GM11168 (cell line): ENCODE data around the gene PITX2.

Source experiments
- in situ Hi-C: fragments of 300-500 bp; cut with MboI; formaldehyde crosslinking; loops from one replicate; pipeline ENCODE4 v1.12.0; 2022; ENCODE audit warnings: low sequenced_read_pairs; ENCODE audit not compliant: unreplicated experiment

PITX2 gene

GRCh38 chr4:110626532-110627153 is 3.8 kb upstream of the PITX2 start:
- in situ Hi-C loops = loop anchor here (25.0 kb wide), 3 partner anchors 336 to 1011 kb away; no protein-coding TSS in a partner anchor

DNA sequence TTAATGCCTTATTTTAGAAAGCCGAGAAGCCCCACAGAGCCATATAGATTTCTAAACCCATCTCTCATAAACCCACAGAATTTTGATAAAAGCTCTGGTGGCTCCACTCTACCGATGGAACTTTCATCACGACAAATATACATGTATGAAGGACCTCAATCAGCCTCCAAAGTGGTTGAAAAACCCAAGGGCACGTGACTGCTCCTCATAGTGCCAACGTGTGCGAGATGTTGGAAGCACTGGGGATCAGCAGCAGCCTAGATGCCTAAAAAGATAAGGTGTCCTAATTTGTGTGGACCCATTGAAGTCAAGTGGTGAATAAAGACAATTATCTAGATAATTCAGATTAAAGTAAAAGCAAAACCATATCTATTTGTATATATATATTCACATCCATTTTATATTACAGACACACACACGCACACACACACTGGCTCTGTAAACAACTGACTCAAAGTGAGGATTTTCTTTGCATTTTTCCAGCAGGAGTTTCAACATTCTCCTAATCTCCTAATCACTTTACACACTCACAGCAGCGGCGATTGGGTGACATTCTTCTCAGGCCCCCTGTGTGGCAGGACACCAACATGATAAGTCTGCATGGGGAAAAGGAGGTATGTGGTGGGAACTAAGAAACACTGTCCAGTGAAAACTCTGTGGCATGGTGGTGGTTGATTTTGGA is 2.8 kb upstream of the PITX2 start:
- in situ Hi-C loops = loop anchor here (25.0 kb wide), 3 partner anchors 337 to 1012 kb away; no protein-coding TSS in a partner anchor

- in situ Hi-C loops = loop anchor here (25.0 kb wide), 3 partner anchors 337 to 1012 kb away; no protein-coding TSS in a partner anchor
These were observed 2.1 kb upstream of the PITX2 start for GRCh38 chr4:110624904-110625494.

DNA sequence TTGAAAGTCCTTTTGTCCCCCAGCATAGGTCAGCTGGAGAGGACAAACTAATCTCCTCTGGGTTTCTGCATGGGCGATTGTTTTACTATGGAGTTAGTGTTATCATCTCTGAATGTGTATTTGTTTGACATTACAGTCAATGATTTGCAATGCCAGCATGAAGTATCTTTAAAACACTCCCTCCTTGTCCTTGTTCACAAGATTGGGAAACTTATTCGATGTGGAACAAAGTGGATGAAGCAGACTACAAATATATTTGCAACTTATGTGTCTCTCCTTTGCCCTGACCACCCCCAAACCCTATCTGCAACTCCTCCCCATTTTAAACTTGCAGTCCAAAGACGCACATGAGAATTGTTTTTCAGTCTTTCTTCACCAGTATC is 1.5 kb upstream of the PITX2 start:
- in situ Hi-C loops = no loop called here

GRCh38 chr4:110623718-110624397 is 981 bp upstream of the PITX2 start:
- in situ Hi-C loops = no loop called here

GRCh38 chr4:110621839-110622751 is 782 bp downstream of the PITX2 start:
- in situ Hi-C loops = no loop called here

DNA sequence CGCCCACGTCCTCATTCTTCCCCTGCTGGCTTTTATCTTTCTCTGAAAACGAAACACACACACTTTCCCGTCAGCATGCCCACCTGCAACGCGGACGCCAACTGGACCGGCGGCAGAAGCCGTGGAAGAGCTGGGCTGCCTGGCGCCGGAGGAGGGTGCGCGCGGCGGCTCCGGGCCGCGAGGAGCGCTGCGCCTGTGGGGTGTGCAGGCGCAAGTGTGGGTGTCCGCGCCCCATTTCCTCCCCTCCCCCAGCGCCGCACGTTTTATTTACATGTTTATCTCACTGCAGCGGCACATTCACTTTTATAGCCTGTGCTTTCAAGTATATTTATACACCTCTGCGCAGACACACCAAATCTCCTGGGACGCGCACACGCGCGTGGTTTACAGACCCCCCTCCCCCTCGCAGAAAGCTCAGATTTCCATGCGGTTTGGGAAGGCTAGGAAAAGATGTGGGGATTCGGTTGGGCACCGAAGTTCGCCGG is 1.5 kb downstream of the PITX2 start:
- in situ Hi-C loops = no loop called here

GRCh38 chr4:110620691-110621327 is 2.1 kb downstream of the PITX2 start:
- in situ Hi-C loops = no loop called here

DNA sequence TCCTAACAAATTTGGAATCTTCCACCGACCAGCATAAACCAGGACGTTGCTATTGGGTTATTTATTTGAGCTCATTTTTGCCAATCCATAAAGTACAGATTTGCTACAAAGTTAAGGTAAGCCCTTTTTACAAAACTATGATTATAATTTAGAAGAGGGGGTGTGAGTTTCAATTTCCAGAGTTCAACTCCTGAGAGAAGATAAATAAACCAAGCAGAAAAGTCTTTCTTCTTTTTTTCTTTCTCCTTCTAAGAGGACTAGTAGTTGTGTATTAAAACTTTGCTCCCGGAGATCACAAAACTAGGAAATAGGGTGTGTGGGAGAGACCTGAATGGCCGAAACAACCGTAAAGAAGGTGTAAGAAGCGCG is 2.6 kb downstream of the PITX2 start:
- in situ Hi-C loops = no loop called here

DNA sequence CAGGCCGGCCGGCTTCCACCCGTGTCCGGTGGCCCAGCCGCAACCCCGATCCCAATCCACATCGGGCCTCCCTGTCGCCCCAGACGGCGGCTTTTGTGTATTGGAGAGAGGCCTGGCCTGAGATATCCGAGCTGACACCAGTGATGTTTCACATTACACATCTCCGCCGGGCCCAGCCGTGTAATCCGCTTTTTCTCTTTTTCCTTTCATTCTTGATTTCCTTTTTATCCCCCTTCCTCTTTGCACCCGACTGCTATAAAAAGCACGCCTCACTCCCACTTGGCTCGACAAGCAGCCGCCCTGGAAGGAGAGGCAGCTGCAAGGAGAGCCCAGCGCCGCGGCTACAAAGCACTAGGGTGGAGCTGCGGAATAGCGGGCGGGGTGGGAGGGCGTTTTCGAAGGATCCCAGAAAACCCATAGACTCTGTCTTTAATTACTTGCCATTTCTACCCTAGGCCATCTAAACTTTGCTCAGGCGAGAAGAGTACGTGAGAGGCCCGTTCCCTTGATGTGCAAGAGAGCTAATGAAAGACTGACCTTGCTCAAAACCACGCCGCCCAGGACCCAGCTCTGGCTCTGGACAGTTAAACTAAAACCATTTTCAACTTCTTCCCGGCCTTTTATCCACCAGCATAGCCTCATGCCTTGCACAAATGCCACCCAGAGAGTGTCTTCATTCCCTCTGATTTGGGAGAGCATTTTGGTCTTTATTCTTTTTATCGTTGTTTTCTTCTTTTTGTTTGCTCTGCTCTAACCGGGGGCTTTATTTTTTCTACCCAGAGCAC is 3.2 kb downstream of the PITX2 start:
- in situ Hi-C loops = no loop called here

GRCh38 chr4:110618581-110619462 is 4.1 kb downstream of the PITX2 start:
- in situ Hi-C loops = no loop called here

DNA sequence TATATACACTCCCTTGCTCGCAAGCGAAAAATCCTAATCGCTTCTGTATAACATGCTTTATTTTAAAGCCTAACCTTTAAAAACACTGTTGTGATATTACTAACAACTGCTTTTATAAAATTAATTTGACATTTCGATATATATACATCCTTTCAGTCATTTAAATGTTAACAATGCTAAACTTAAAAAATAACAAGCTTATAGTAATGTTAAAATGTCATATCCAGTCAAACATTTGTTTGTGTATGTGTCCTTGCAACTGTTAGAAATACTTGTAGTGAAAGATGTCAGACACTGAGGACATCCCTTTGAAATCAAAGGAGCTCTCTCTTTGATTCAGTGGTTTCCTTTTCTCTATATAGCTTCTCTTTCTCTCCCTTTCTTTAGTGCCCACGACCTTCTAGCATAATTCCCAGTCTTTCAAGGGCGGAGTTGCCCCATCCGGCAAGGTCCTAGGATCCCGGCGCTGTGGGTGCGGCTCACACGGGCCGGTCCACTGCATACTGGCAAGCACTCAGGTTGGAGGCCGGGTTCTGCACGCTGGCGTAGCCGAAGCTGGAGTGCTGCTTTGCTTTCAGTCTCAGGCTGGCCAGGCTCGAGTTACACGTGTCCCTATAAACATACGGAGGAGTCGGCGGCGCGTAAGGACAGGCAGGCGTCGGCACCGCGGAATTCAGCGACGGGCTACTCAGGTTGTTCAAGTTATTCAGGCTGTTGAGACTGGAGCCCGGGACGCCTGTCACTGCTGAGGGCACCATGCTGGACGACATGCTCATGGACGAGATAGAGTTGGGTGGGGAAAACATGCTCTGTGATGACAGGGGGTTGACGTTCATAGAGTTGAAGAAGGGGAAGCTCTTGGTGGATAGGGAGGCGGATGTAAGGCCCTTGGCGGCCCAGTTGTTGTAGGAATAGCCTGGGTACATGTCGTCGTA is 5.0 kb downstream of the PITX2 start:
- in situ Hi-C loops = no loop called here

DNA sequence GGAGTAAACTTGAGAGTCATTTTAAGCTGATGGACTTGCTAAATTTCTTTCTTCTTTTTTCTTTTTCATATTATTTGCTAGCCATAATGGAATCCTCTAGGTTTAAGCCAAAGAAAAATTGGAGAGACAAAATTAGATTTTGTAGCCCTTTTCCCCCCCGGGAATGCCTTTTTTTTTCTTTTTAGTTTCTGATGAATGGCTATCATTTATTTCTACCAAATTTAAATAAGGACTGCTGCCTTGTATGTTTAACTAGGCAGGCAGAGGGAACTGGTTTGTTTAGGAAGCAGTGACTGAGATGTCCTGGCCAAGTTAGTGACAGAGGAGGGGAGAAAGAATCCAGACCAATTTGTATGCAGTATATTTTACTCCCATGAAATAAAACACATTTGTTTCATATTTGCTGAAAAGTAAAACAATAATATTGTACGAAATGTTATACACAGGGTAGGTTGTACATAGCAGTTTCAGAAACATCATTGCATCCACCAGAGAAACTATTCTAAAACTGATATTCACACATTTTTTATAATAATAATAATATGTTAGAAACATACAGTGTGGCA is 5.7 kb downstream of the PITX2 start:
- in situ Hi-C loops = no loop called here

GRCh38 chr4:110616238-110617074 is 6.4 kb downstream of the PITX2 start:
- in situ Hi-C loops = no loop called here
